GM18870 (cell line): ENCODE results near the gene SMOC2.
"Not testable (repeated sequence)": the region's sequence is repeated elsewhere in the genome, so short reads cannot be mapped to it uniquely, and the experiment has no call there.

Experiments used
- ATAC-seq: cut with Tn5 transposase; IDR thresholded peaks from one replicate; pipeline ENCODE4 v1.9.1; 2021; ENCODE audit warnings: moderate library complexity; ENCODE audit not compliant: unreplicated experiment

The SMOC2 gene

GRCh38 chr6:168699631-168700295 is 258.8 kb downstream of the SMOC2 start:
- no peak for ATAC-seq

- ATAC-seq: no peak
These were observed 259.9 kb downstream of the SMOC2 start for GRCh38 chr6:168700880-168701279.

GRCh38 chr6:168703990-168704389 is 263.0 kb downstream of the SMOC2 start:
- no peak for ATAC-seq

GRCh38 chr6:168704678-168705077 is 263.7 kb downstream of the SMOC2 start:
- ATAC-seq: no peak

GRCh38 chr6:168705271-168705670 is 264.3 kb downstream of the SMOC2 start:
- ATAC-seq: not testable (repeated sequence)

GRCh38 chr6:168706471-168707177 is 265.6 kb downstream of the SMOC2 start:
- no peak for ATAC-seq

- no peak for ATAC-seq
These were observed 267.5 kb downstream of the SMOC2 start for GRCh38 chr6:168708526-168708925.

- ATAC-seq: no peak
These were observed 268.0 kb downstream of the SMOC2 start for GRCh38 chr6:168708984-168709383.

GRCh38 chr6:168709390-168709789 is 268.4 kb downstream of the SMOC2 start:
- no peak for ATAC-seq

- ATAC-seq: no peak
These were observed 269.0 kb downstream of the SMOC2 start for GRCh38 chr6:168709991-168710390.

- no peak for ATAC-seq
These were observed 270.2 kb downstream of the SMOC2 start for GRCh38 chr6:168711049-168711640.

- no peak for ATAC-seq
These were observed 270.8 kb downstream of the SMOC2 start for GRCh38 chr6:168711666-168712300.

GRCh38 chr6:168712993-168713392 is 272.0 kb downstream of the SMOC2 start:
- no peak for ATAC-seq

- no peak for ATAC-seq
These were observed 272.9 kb downstream of the SMOC2 start for GRCh38 chr6:168713839-168714238.

GRCh38 chr6:168714547-168715260 is 273.7 kb downstream of the SMOC2 start:
- no peak for ATAC-seq

GRCh38 chr6:168715643-168716481 is 274.9 kb downstream of the SMOC2 start:
- no peak for ATAC-seq

GRCh38 chr6:168716581-168716980 is 275.6 kb downstream of the SMOC2 start:
- ATAC-seq: no peak

GRCh38 chr6:168717491-168717890 is 276.5 kb downstream of the SMOC2 start:
- no peak for ATAC-seq
